BLaER1 treated with 17β-estradiol and CSF1 and Interleukin-3, amounts not matched to agents 10 nM and 100 nM (cell line): ENCODE data around the gene CST7.

Experiments used
- H3K27ac ChIP-seq, 11 experiments: shearing (Covaris generic); formaldehyde crosslinking; 2 replicates each; pipeline ENCODE4 v1.8.1; 2022
- H3K27me3 ChIP-seq, 11 experiments: shearing (Covaris generic); formaldehyde crosslinking; 2 replicates each; pipeline ENCODE4 v1.8.1; 2022
- H3K36me3 ChIP-seq, 11 experiments: shearing (Covaris generic); formaldehyde crosslinking; 2 replicates each; pipeline ENCODE4 v1.8.1; 2022
- H3K4me1 ChIP-seq, 10 experiments: shearing (Covaris generic); formaldehyde crosslinking; 2 replicates each; pipeline ENCODE4 v1.8.1; 2022
- H3K4me2 ChIP-seq, 11 experiments: shearing (Covaris generic); formaldehyde crosslinking; 2 replicates each; pipeline ENCODE4 v1.8.1; 2022
- H3K4me3 ChIP-seq, 10 experiments: shearing (Covaris generic); formaldehyde crosslinking; 2 replicates each; pipeline ENCODE4 v1.8.1; 2022
- H3K9ac ChIP-seq, 11 experiments: shearing (Covaris generic); formaldehyde crosslinking; 2 replicates each; pipeline ENCODE4 v1.8.1; 2022
- H3K9me3 ChIP-seq, 11 experiments: shearing (Covaris generic); formaldehyde crosslinking; replicated peaks in 1 of 11; 2 replicates each; pipeline ENCODE4 v1.8.1; 2022
- H4K20me1 ChIP-seq, 11 experiments: shearing (Covaris generic); formaldehyde crosslinking; 2 replicates each; pipeline ENCODE4 v1.8.1; 2022
- Cebpa-rat ChIP-seq, 11 experiments: shearing (Covaris generic); IDR thresholded peaks; 2 replicates each; pipeline ENCODE4 v1.8.1; 2022

CST7 gene

DNA sequence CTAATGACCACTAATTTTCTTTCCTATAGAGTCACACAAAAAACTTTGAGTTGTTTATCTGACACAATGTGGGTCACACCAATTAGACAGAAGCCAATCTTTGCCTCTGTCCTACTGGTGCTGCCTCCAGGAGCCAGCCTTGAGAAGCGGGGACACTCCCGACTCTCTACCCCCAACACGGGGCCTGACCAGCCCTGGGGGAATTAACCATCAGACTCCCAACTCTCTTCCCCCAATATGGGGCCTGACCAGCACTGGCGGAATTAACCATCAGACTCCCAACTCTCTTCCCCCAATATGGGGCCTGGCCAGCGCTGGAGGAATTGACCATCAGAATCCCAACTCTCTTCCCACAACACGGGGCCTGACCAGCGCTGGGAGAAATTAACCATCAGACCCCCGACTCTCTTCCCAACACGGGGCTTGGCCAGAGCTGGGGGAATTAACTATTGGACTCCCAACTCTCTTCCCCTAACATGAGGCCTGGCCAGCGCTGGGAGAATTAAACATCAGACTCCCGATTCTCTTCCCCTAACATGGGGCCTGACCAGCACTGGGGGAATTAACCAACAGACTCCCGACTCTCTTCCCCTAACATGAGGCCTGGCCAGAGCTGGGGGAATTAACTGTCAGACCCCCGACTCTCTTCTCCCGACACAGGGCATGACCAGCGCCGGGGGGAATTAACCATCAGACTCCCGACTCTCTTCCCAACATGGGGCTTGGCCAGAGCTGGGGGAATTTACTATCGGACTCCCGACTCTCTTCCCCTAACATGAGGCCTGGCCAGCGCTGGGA is 12.5 kb downstream of the CST7 start:
- H3K9ac ChIP-seq: no peak overlapping the region
- H3K4me1 ChIP-seq: peaks cover under 1 to 7% (median 1%) of the 10 kb centered on the region in 10 experiments
- H3K27ac ChIP-seq: no peak overlapping the region; a peak in 1 of 22 replicates
- peaks cover 92 to 97% (median 95%) of the 10 kb centered on the region in 11 experiments for H3K36me3 ChIP-seq
- H4K20me1 ChIP-seq: peaks cover 0 to 60% (median 22%) of the 10 kb centered on the region in 11 experiments; a peak in 12 of 22 replicates
- no peak for TF ChIP-seq Cebpa-rat (IDR thresholded peaks at IDR 0.05)
- H3K4me2 ChIP-seq: no peak overlapping the region
- H3K4me3 ChIP-seq: no peak overlapping the region
- H3K27me3 ChIP-seq: no peaks in the 10 kb centered on the region
- H3K9me3 ChIP-seq: no peaks in the 10 kb centered on the region

DNA sequence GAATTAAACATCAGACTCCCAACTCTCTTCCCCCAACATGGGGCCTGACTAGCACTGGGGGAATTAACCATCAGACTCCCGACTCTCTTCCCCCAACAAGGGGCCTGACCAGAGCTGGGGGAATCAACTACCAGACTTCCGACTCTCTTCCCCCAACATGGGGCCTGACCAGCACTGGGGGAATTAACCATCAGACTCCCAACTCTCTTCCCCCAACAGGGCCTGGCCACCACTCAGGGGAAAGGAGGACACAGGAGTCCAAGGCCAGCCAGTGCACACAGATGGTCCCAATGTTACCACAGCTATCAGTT is 13.1 kb downstream of the CST7 start:
- Histone ChIP-seq H4K20me1 (peaks cover 0 to 60% (median 22%) of the 10 kb centered on the region in 11 experiments; a peak in 12 of 22 replicates), H3K27ac (no peak overlapping the region), H3K9me3 (no peaks in the 10 kb centered on the region), H3K4me2 (no peak overlapping the region), H3K9ac (no peak overlapping the region), H3K36me3 (peaks cover 97 to 100% (median 100%) of the 10 kb centered on the region in 11 experiments), H3K27me3 (no peaks in the 10 kb centered on the region), H3K4me3 (no peak overlapping the region), H3K4me1 (0 out of 20 replicates have a peak, but pooled peaks cover 0 to 6% (median 0%) of the 10 kb centered on the region in 10 experiments)
- TF ChIP-seq Cebpa-rat (IDR thresholded peaks at IDR 0.05): no peak

DNA sequence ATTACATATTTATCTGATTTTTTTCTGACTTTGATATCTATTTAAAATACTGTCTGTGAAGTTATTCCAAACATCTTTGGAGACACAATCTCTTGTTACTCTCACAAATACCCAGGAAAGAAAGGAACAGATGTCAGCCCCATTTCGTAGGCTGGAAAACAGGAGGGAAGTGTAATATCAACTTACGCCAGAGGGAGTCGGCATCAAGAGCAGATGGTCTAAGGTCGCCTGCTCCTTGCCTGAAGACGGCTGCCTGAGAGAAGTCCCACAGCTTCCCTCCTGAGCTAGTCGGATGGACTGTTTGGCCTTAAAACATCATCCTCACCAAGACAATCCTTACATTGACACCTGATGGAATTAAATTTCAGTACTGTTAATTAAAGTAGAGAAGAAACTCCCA is 13.4 kb downstream of the CST7 start:
- H3K27ac ChIP-seq: no peak overlapping the region
- peaks cover 0 to 60% (median 20%) of the 10 kb centered on the region in 11 experiments; a peak in 12 of 22 replicates for H4K20me1 ChIP-seq
- H3K9me3 ChIP-seq: no peaks in the 10 kb centered on the region
- no peak overlapping the region for H3K4me2 ChIP-seq
- peaks cover 97 to 100% (median 100%) of the 10 kb centered on the region in 11 experiments for H3K36me3 ChIP-seq
- no peak for TF ChIP-seq Cebpa-rat (IDR thresholded peaks at IDR 0.05)
- H3K4me1 ChIP-seq: 0 out of 20 replicates have a peak, but pooled peaks cover 0 to 6% (median 0%) of the 10 kb centered on the region in 10 experiments
- no peaks in the 10 kb centered on the region for H3K27me3 ChIP-seq
- H3K4me3 ChIP-seq: no peak overlapping the region
- no peak overlapping the region for H3K9ac ChIP-seq

DNA sequence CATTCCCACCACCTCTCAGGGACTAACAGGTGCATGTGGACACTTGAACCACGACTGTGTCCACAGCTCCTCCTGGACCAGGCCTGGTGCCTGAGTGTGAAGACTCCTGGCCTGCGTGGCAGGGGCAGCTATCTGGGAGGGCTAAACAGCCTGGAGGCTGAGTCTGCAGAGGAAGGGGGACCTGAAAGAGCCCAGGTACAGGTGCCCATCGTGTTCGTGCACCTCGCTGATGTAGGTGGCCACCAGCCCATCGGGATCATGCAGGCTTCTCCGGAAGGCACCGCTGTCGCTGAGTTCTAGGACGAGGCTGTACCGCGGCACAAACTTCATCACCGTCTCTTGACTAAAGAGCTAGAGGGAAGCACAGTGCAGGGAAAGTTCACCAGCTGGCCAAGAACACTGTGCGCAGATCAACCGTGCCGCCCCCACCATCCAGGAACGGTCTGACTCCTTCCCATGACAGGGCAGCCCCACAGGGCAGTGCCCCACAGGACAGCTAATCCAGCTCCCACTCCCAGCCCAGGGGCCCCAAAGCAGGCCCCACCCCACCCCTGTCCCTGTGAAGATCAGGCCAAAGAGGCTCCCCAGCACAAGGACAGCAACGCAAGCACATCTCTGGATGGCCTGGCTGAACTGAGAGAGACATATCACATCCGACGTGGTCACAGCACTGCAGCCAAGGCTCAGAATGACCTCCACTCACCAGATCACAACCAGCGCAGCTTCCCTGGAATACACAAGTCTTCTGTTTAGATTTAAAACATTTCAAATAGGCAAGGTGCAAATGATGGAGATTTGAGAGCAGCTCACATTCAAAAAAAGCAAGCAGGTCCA is 14.8 kb downstream of the CST7 start:
- H4K20me1 ChIP-seq: peaks cover 0 to 54% (median 14%) of the 10 kb centered on the region in 11 experiments; a peak in 11 of 22 replicates
- no peak overlapping the region for H3K9ac ChIP-seq
- no peak for TF ChIP-seq Cebpa-rat (IDR thresholded peaks at IDR 0.05)
- H3K27me3 ChIP-seq: no peaks in the 10 kb centered on the region
- H3K27ac ChIP-seq: no peak overlapping the region
- H3K4me2 ChIP-seq: no peak overlapping the region
- H3K4me1 ChIP-seq: 0 out of 20 replicates have a peak, but pooled peaks cover 0 to 6% (median 0%) of the 10 kb centered on the region in 10 experiments
- H3K9me3 ChIP-seq: no peaks in the 10 kb centered on the region
- H3K36me3 ChIP-seq: peaks cover 95 to 100% (median 100%) of the 10 kb centered on the region in 11 experiments
- H3K4me3 ChIP-seq: no peak overlapping the region

GRCh38 chr20:24964506-24964840 is 15.4 kb downstream of the CST7 start:
- peaks cover 0 to 6% (median 0%) of the 10 kb centered on the region in 10 experiments; a peak in 2 of 20 replicates for H3K4me1 ChIP-seq
- no peak overlapping the region for H3K9ac ChIP-seq
- H3K27ac ChIP-seq: no peak overlapping the region
- no peak overlapping the region for H3K4me3 ChIP-seq
- TF ChIP-seq Cebpa-rat (IDR thresholded peaks at IDR 0.05): no peak
- peaks cover 0 to 55% (median 12%) of the 10 kb centered on the region in 11 experiments; a peak in 11 of 22 replicates for H4K20me1 ChIP-seq
- H3K27me3 ChIP-seq: no peaks in the 10 kb centered on the region
- no peak overlapping the region for H3K4me2 ChIP-seq
- H3K9me3 ChIP-seq: no peaks in the 10 kb centered on the region
- peaks cover 95 to 100% (median 100%) of the 10 kb centered on the region in 11 experiments for H3K36me3 ChIP-seq

DNA sequence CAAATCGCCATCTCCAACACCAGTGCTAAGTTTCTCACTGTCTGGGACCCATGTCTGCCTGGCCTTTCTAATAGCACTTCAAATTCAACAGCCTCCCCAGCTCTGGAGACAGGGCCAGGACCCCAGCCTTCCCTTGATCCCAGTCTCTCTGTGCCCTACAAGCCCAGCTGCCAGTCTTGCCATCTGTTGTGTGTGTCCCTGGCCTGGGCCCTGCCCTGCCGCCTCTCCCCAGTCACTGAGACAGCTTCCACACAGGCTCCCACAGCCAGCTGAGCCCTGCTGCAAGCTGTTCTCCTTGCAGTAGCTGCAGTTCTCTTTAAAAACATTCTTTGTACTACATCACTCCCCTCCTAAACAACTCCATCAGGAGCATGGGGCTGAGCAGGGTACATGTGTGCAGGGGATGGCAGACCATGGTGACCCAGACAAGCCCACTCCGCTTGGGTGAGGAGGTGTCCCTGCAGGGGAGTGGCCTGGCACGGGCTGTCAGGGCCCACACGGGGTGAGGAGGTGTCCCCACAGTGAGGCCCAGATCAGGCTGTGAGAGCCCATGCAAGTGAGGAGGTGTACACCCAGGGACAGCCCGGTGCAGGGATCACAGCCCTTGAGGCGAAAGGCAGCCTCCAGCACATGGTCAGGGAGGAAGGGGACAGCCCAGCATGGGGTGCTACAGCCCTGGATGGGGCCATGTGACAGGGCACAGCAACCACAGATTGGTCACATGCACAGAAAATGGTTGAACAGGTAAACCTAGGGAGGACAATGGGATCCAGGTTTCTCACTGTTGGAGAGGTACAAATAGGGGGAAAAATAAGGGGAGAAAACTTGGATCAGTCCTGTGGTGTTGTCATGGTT is 16.2 kb downstream of the CST7 start:
- Histone ChIP-seq H3K4me1 (peaks cover 4 to 8% (median 6%) of the 10 kb centered on the region in 10 experiments; a peak in 16 of 20 replicates), H3K36me3 (peaks cover 95 to 100% (median 99%) of the 10 kb centered on the region in 11 experiments), H4K20me1 (peaks cover 0 to 51% (median 11%) of the 10 kb centered on the region in 11 experiments; a peak in 9 of 22 replicates), H3K4me2 (no peak overlapping the region), H3K4me3 (no peak overlapping the region), H3K9ac (no peak overlapping the region), H3K9me3 (no peaks in the 10 kb centered on the region), H3K27ac (peak overlapping the region in 1 of 11 experiments; percentile 10; a peak in 1 of 22 replicates), H3K27me3 (no peaks in the 10 kb centered on the region)
- no peak for TF ChIP-seq Cebpa-rat (IDR thresholded peaks at IDR 0.05)

DNA sequence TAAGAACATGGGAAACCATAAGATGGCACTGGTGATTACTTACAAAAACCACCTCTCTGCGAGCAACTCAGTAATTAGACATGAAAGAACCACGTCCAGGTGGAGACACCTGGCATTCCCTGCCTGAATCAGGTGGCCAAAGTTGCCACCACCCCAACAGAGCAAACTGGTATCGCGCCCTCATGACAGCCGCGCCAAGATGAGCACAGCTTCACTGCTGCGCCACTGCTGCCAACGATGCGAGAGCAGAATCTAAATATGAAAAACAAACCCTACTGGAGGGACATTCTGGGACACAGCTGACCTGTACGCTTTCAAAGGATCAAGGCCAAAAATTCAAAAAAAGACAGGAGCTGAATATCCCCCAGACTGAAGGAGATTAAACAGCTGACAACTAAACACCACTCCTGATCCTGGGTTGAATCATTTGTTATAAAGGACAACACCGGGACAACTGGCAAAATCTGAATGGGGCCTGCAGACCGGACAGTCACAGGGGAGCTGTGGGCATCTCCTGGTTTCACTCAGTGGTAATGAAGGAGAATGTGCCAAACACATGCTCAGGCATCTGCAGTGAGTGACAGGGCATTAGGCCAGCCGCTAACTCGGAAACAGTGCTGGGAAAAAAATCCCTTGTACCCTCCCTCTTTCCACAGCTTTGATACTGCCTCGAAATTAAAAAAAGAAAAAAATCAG is 17.4 kb downstream of the CST7 start:
- no peaks in the 10 kb centered on the region for H3K27me3 ChIP-seq
- no peak overlapping the region for H3K27ac ChIP-seq
- no peak overlapping the region for H3K4me3 ChIP-seq
- no peak overlapping the region for H3K9ac ChIP-seq
- H3K9me3 ChIP-seq: no peaks in the 10 kb centered on the region
- H3K36me3 ChIP-seq: peaks cover 86 to 92% (median 88%) of the 10 kb centered on the region in 11 experiments
- H3K4me2 ChIP-seq: no peak overlapping the region
- H3K4me1 ChIP-seq: peaks cover 16 to 20% (median 17%) of the 10 kb centered on the region in 10 experiments
- no peak for TF ChIP-seq Cebpa-rat (IDR thresholded peaks at IDR 0.05)
- peaks cover 0 to 47% (median 8%) of the 10 kb centered on the region in 11 experiments; a peak in 10 of 22 replicates for H4K20me1 ChIP-seq

- Histone ChIP-seq H3K9ac (no peak overlapping the region), H3K9me3 (no peaks in the 10 kb centered on the region), H3K27me3 (no peaks in the 10 kb centered on the region), H3K4me3 (no peak overlapping the region), H3K4me1 (peaks cover 29 to 38% (median 30%) of the 10 kb centered on the region in 10 experiments), H4K20me1 (peaks cover 0 to 60% (median 14%) of the 10 kb centered on the region in 11 experiments; a peak in 12 of 22 replicates), H3K4me2 (no peak overlapping the region), H3K27ac (no peak overlapping the region), H3K36me3 (peaks cover 85 to 92% (median 88%) of the 10 kb centered on the region in 11 experiments)
- TF ChIP-seq Cebpa-rat (IDR thresholded peaks at IDR 0.05): no peak
Measured at GRCh38 chr20:24968278-24968800, 19.3 kb downstream of the CST7 start.
